CD1c-positive myeloid dendritic cell (primary cell): ENCODE measurements around the gene ACBD6.
A peak's percentile ranks its signal among the peaks of the same experiment; 100 is the strongest.

ENCODE experiments used
- DNase-seq: peaks from one replicate; pipeline ENCODE4 v3.0.0-alpha.2; 2016; ENCODE audit errors: extremely low spot score

ACBD6 gene

GRCh38 chr1:180256341-180257027, 245.9 kb downstream of the ACBD6 start:
- DNase-seq = no peak

GRCh38 chr1:180255536-180256340, 246.6 kb downstream of the ACBD6 start:
- DNase-seq = no peak

DNA sequence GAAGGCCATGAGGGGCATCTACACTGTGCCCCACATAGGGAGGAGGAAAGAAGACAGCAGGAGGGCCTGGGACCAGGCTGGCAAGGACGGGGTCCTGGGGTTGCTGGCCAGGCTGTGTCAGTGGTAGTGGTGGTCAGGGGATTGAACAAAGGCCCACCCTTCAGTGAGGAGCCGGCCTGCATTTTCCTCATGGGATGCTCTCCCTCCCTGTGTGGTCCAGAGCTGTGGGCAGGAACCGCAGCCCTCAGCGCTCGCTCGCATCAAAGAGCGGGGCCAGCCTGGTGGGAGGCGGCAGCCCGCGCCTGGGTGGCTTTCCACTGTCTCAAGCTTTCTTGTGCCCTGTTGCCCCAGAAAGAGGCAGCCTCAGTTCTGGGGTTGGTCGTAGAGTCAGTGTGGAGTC, 247.5 kb downstream of the ACBD6 start:
- no peak for DNase-seq

DNA sequence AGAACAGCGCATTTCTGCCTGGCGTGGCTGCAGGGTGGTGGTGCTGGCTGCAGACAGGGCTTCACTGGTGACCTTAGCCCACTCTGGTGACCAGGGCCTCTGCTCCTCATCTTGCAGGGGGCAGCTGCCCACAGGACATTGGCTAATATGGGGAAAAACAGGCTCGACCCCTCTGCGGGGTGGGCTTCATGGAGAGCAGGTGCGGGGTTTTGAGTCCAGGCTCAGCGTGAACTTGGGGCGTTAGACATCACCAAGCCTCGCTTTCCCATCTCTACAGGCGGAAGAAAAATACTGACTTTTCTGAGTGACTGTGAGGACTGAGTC, 247.9 kb downstream of the ACBD6 start:
- no peak for DNase-seq

DNA sequence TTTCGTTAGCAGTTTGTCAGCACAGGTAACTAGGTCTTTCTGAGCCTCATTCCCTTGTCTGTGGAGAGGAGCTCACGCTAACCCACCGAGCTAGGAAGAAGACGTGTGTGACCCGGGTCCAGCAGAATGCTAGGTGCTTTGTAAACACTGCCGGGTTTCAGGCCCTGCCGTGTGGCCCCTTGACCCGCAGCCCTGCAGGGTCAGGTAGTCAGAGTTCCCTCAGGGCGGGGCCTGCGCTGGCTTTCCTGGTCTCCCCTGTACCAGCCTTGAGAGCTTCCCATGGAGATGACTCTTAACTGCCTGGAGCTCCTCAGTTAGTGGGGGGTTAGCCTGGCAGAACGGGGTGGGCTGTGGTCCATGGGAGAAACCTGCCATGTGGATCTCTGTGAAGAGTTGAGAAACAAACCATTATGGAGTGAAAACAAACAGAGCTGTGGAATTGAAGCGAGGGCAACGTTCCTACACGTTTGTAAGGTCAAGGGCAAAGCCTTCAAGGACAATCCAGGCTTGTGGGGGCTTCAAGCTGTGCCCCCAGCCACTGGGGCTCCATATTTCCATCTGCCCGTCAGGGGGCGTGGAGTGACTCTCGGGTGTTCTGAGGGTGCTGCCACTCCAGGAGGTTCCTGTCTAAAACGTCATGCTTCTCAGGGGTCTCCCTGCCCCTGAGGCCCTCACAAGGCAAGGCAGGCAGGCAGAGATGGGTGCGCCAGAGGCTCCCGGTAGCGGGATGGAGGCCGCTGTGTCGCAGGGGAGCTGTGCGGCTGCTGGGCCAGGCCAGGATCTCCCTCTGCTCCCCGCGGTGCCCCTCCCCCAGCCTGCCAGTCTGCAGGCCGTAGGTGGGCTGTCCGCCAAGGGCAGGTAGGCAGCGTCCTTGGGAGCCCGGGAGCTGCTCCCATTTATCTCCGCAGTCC, 248.5 kb downstream of the ACBD6 start:
- no peak for DNase-seq

GRCh38 chr1:180252638-180253536, 249.5 kb downstream of the ACBD6 start:
- peak; percentile 89 for DNase-seq

- DNase-seq = no peak
Observed at GRCh38 chr1:180251526-180252305, 250.7 kb downstream of the ACBD6 start.

GRCh38 chr1:180250883-180251509, 251.4 kb downstream of the ACBD6 start:
- DNase-seq = no peak

DNA sequence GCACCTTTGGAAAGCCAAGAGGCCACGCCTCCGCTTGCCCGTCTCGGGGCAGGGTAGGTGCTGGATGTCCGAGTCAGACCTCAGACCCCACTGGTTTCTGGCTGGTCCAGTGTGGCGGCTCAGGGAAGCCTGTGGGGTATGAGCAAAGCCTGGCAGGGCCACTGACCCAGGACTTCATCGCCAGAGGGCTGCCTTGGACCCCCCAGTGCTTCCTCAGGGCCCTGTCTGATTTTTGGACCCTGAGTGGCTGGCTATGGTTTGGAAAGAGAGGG, 251.9 kb downstream of the ACBD6 start:
- no peak for DNase-seq

DNA sequence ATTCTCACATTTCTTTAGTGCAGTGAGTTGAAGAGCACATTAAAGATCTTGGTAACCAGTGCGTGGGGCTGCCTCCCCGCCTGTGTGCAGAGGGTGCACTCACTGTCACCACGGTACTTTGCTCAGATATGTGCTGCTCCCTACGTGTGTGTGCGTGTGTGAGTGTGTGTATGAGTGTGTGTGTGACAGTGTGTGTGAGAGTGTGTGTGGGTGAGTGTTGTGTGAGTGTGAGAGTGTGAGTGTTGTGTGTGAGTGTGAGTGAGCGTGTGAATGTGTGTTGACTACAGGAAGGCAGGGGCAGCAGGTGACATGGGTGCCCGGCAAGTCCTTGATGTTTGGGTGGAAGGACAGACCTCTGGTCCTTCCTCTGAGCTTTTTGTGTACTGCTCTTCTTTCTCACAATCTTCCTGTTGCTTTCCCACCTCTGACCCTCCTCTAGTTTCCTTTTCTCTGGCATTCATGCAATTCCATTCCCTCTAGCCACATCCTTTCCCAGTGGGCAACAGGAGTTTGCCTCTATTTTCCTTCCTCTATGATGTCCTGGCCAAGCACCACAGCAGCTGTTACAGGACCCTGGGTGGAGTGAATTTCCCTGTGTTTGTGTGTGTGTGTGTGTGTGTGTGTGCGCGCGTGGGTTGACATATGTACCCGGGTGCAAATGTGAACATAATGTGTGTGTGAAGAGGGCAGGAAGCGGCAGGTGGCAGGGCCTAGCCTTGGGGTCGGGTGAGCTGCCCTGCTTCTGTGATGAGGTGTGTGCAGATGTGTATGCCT, 252.5 kb downstream of the ACBD6 start:
- DNase-seq = no peak

DNA sequence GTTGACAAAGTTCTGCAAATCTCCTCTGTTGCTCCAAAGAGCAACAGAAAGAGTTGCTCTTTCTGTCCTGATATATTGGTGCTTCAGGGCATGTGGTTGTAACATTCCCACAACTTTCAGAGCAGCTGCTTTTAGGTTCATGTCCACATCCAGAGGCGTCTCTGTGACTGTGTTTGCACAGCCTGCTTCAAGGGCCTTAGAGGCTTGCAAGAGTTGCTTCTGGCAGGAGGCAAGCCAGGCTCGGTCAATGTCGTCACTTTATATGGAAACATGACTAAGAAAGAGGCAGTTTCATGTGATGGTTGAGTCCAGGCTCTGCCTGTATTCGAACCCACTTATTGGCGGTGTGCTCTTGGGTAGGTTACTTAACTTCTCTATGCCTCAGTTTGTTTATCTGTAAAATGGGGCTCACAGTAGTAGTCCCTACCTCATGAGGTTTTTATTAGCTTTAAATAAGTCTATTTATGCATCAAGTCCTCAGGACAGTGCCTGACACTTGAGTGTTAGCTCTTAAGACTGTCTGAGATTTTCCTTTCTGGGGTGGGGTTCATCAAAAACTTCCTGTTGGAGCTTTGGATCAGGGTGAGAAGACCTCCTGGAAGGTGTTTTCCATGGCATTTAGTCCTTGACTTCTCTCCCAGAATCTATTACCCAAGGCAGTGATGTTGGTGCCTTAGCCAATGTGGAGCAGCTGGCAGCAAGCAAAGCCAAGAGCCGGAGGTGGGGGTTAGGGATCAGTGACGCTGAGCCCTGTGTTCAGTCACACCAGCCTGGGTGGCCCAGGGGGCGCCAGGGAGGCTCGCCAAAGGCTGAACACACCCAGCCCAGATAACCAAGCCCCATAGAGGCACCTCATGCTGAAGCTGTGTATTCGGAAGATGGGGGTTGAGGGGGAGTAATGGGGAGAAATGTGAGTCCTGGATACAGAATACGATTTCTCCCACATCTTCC, 253.4 kb downstream of the ACBD6 start:
- DNase-seq = no peak

- no peak for DNase-seq
Observed at GRCh38 chr1:180248176-180248575, 254.2 kb downstream of the ACBD6 start.

DNA sequence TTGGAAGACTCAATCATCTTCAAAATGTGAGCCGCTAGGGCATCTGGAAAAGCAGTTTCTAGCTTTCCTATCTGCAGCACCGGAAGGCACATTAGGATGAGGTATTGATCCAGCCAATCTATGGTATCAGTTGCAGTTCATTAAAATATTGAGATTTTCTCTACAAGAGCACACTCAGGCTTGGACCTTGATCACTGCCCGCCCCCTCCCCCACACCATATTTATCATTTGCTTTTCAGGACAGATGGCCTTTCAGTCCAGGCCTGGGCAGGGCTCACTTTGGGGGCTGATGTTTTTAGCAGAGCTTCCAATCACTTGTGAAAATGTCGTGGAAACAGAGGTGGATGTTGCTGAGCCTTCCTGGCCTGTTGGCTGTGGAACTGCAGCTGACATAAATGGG, 254.8 kb downstream of the ACBD6 start:
- DNase-seq = no peak

DNA sequence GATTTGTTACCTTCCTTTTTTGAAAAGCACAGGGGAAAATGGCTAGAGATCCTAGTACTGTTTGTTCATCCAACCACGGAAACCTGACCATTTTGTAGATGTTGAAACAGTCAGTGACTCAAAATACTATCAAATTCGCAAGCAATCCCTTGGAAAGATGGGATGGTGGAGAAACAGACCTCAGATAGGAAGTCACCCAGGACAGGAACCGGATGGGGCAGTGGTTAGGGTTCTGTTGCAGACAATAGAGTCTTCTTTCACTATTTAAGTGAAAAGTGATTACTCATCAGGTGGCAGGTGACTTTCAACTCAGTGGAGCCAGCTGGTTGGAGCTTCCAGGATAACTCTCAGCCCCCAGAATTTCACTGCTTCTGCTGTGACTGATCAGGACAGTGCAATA, 255.3 kb downstream of the ACBD6 start:
- DNase-seq = no peak

GRCh38 chr1:180246579-180246978, 255.8 kb downstream of the ACBD6 start:
- DNase-seq = no peak

GRCh38 chr1:180244840-180245239, 257.5 kb downstream of the ACBD6 start:
- no peak for DNase-seq

- DNase-seq = no peak
Observed at GRCh38 chr1:180243517-180244221, 258.7 kb downstream of the ACBD6 start.
